HepG2 (cell line): ENCODE data around the gene LSMEM2. TPM values are rescaled to one million over a fixed set of nuclear protein-coding genes. Genes with fewer than 3 reads are reported as not detected.

ENCODE experiments used
- AHR ChIP-seq: IDR thresholded peaks from 2 replicates; pipeline ENCODE4 v1.6.1; 2018; ENCODE audit warnings: missing genetic modification reagents, missing compliant biosample characterization
- ELF4 ChIP-seq: sonication (generic); formaldehyde crosslinking; IDR thresholded peaks from 2 replicates; pipeline ENCODE4 v1.5.0; 2020; ENCODE audit warnings: missing genetic modification reagents, mild to moderate bottlenecking, moderate library complexity, borderline replicate concordance
- ERF ChIP-seq: IDR thresholded peaks from 2 replicates; pipeline ENCODE4 v1.6.1; 2018; ENCODE audit warnings: missing biosample characterization, missing genetic modification reagents
- GATA4 ChIP-seq: sonication (generic); IDR thresholded peaks from 2 replicates; pipeline ENCODE4 v1.6.1; 2016; ENCODE audit warnings: antibody characterized with exemption, low read depth, borderline replicate concordance
- GPN1 ChIP-seq: sonication (generic); formaldehyde crosslinking; IDR thresholded peaks from 2 replicates; pipeline ENCODE4 v1.5.1; 2020; ENCODE audit warnings: missing genetic modification reagents, borderline replicate concordance
- HNF4A ChIP-seq: sonication (generic); formaldehyde crosslinking; IDR thresholded peaks from 2 replicates; pipeline ENCODE4 v1.4.0; 2020; ENCODE audit warnings: missing genetic modification reagents
- HOXA7 ChIP-seq: sonication (generic); formaldehyde crosslinking; IDR thresholded peaks from 2 replicates; pipeline ENCODE4 v1.8.1; 2022; ENCODE audit warnings: mild to moderate bottlenecking, missing genetic modification reagents, moderate library complexity
- IKZF1 ChIP-seq: fragments of 450-650 bp; IDR thresholded peaks from 2 replicates; pipeline ENCODE4 v1.7.1; 2016
- KDM5B ChIP-seq: sonication (generic); formaldehyde crosslinking; IDR thresholded peaks from 2 replicates; pipeline ENCODE4 v1.4.0; 2020; ENCODE audit warnings: missing genetic modification reagents, mild to moderate bottlenecking, borderline replicate concordance
- MYNN ChIP-seq: sonication (generic); formaldehyde crosslinking; IDR thresholded peaks from 2 replicates; pipeline ENCODE4 v1.4.0; 2020; ENCODE audit warnings: mild to moderate bottlenecking, low read depth, missing genetic modification reagents
- PRPF4 ChIP-seq: fragments of 200-400 bp; formaldehyde crosslinking; IDR thresholded peaks from 2 replicates; pipeline ENCODE4 v1.6.1; 2016; ENCODE audit warnings: low read length, low read depth; ENCODE audit not compliant: poor library complexity, severe bottlenecking
- RORA ChIP-seq: sonication (generic); formaldehyde crosslinking; IDR thresholded peaks from 2 replicates; pipeline ENCODE4 v1.5.0; 2020; ENCODE audit warnings: mild to moderate bottlenecking, missing genetic modification reagents, moderate library complexity
- SETDB1 ChIP-seq: sonication (generic); formaldehyde crosslinking; IDR thresholded peaks from 2 replicates; pipeline ENCODE4 v1.5.1; 2020; ENCODE audit warnings: missing genetic modification reagents, mild to moderate bottlenecking, borderline replicate concordance
- SMAD3 ChIP-seq: sonication (generic); formaldehyde crosslinking; IDR thresholded peaks from 2 replicates; pipeline ENCODE4 v1.4.0; 2020; ENCODE audit warnings: missing genetic modification reagents
- TBX2 ChIP-seq: sonication (generic); formaldehyde crosslinking; IDR thresholded peaks from 2 replicates; pipeline ENCODE4 v1.5.0; 2020; ENCODE audit warnings: missing genetic modification reagents, mild to moderate bottlenecking, borderline replicate concordance
- ZC3H13 ChIP-seq: sonication (generic); formaldehyde crosslinking; IDR thresholded peaks from 2 replicates; pipeline ENCODE4 v1.8.1; 2023; ENCODE audit warnings: mild to moderate bottlenecking, missing genetic modification reagents, moderate library complexity
- ZNF562 ChIP-seq: sonication (generic); formaldehyde crosslinking; IDR thresholded peaks from 2 replicates; pipeline ENCODE4 v1.8.0; 2022; ENCODE audit warnings: missing genetic modification reagents, borderline replicate concordance
- ZNF891 ChIP-seq: sonication (generic); formaldehyde crosslinking; IDR thresholded peaks from 2 replicates; pipeline ENCODE4 v1.5.0; 2020; ENCODE audit warnings: mild to moderate bottlenecking, missing genetic modification reagents
- polyA plus RNA-seq, 8 experiments: library from polyadenylated mRNA; depleted of rRNA in 3 of 8; stranded (reverse) in 7 of 8; unstranded in 1 of 8; fragments of >200 nt; fragmentation: Illumina TruSeq in 4 of 8; extraction: Trizol in 4 of 8; gene quantifications; 2 replicates each; pipeline versions ENCODE4 v1.2.1 to v1.2.3, GENCODE V29; 2011 to 2016; ENCODE audit warnings: low read depth in 4 of 8, missing spikeins in 1 of 8, mixed read lengths in 1 of 8; ENCODE audit not compliant: insufficient read depth in 1 of 8
- total RNA-seq, 5 experiments: library from RNA; depleted of rRNA; stranded (reverse); fragments of >200 nt; fragmentation: Illumina TruSeq; extraction: Trizol; gene quantifications; 2 replicates each; pipeline ENCODE4 v1.2.3, GENCODE V29; 2016; ENCODE audit warnings: low read depth in 1 of 5
- TF ChIP-seq, protein P1 (sequence below): sonication (generic); formaldehyde crosslinking; IDR thresholded peaks from 2 replicates; pipeline ENCODE4 v1.4.0; 2020; ENCODE audit warnings: mild to moderate bottlenecking, missing genetic modification reagents
- TF ChIP-seq, protein P2 (sequence below): IDR thresholded peaks from 2 replicates; pipeline ENCODE4 v1.6.1; 2016; ENCODE audit warnings: missing compliant biosample characterization, missing genetic modification reagents, borderline replicate concordance
- TF ChIP-seq, protein P3 (sequence below): sonication (generic); formaldehyde crosslinking; IDR thresholded peaks from 2 replicates; pipeline ENCODE4 v1.4.0; 2020; ENCODE audit warnings: mild to moderate bottlenecking, low read depth, missing genetic modification reagents

Gene LSMEM2
- total and polyA plus RNA-seq, 2 of the 13 experiments (the other 11 are each of a cell fraction or from before 2014, with no cell fraction given) = 0.07 to 0.41 TPM

DNA sequence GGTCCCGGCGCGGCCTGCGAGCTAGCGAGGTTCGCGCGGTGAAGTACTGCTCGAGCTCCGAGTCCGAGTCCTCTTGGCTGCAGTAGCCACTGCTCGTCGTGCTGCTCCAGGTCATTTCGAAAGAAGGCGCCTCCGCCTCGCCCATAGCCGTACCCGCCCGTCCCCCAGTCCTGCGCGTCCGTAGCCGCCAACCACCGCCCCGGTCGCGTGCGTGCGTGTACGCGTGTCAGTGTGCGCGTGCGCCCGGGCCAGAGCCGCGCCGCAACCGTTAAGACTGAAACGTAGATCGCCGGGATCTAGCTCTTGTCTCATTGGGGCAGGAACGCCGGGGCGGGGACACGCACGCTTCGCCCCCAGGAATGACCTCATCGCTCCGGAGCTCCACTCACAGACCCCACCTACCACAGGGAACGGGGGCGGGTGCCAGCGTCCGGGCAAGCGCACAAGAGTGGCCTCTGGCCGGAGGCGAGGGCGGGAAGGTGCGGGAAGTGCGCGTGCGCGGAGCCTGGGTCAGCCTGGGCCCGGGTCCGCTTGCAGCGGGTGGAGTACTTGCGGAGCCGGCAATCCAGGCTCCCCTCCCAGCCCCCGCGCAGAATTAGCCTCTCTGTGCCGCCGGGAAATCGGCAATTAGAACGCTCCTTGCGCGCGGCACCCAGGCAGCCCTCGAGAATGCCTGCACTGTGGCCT lies 58.4 kb downstream of the LSMEM2 start (continued):
- 0 out of 2 replicates have a peak, but pooled peaks have one; percentile 17 for TF ChIP-seq MYNN (CRISPR knock-in tag)
- TF ChIP-seq GPN1 = 0 out of 2 replicates have a peak, but pooled peaks have one; percentile 4
- TF ChIP-seq ZC3H13 = peak; percentile 92
- no peak for TF ChIP-seq SMAD3 (CRISPR knock-in tag)
- TF ChIP-seq, protein P1, sequence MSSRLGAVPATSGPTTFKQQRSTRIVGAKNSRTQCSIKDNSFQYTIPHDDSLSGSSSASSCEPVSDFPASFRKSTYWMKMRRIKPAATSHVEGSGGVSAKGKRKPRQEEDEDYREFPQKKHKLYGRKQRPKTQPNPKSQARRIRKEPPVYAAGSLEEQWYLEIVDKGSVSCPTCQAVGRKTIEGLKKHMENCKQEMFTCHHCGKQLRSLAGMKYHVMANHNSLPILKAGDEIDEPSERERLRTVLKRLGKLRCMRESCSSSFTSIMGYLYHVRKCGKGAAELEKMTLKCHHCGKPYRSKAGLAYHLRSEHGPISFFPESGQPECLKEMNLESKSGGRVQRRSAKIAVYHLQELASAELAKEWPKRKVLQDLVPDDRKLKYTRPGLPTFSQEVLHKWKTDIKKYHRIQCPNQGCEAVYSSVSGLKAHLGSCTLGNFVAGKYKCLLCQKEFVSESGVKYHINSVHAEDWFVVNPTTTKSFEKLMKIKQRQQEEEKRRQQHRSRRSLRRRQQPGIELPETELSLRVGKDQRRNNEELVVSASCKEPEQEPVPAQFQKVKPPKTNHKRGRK (CRISPR knock-in tag) = no peak
- TF ChIP-seq HNF4A (CRISPR knock-in tag) = no peak
- 0 out of 2 replicates have a peak, but pooled peaks have one; percentile 51 for TF ChIP-seq AHR (CRISPR knock-in tag)
- TF ChIP-seq, protein P2, sequence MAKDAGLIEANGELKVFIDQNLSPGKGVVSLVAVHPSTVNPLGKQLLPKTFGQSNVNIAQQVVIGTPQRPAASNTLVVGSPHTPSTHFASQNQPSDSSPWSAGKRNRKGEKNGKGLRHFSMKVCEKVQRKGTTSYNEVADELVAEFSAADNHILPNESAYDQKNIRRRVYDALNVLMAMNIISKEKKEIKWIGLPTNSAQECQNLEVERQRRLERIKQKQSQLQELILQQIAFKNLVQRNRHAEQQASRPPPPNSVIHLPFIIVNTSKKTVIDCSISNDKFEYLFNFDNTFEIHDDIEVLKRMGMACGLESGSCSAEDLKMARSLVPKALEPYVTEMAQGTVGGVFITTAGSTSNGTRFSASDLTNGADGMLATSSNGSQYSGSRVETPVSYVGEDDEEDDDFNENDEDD (CRISPR knock-in tag) = peak; percentile 86
- TF ChIP-seq, protein P3, sequence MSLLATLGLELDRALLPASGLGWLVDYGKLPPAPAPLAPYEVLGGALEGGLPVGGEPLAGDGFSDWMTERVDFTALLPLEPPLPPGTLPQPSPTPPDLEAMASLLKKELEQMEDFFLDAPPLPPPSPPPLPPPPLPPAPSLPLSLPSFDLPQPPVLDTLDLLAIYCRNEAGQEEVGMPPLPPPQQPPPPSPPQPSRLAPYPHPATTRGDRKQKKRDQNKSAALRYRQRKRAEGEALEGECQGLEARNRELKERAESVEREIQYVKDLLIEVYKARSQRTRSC = no peak
- TF ChIP-seq RORA (CRISPR knock-in tag) = no peak
- TF ChIP-seq GATA4 = peak; percentile 56
- TF ChIP-seq HOXA7 (CRISPR knock-in tag) = peak; percentile 86; the same call in 1 of the 2 replicates
- no peak for TF ChIP-seq SETDB1 (CRISPR knock-in tag)
- no peak for TF ChIP-seq PRPF4
- TF ChIP-seq KDM5B (CRISPR knock-in tag) = peak; percentile 85
- TF ChIP-seq ZNF562 = no peak; the same call in 1 of the 2 replicates
- TF ChIP-seq ZNF891 (CRISPR knock-in tag) = no peak
- peak; percentile 65; the same call in 1 of the 2 replicates for TF ChIP-seq ERF (CRISPR knock-in tag)
- TF ChIP-seq ELF4 (CRISPR knock-in tag) = no peak
- no peak for TF ChIP-seq IKZF1
- TF ChIP-seq TBX2 (CRISPR knock-in tag) = peak; percentile 62
